HS-5 (cell line): Measurements from ENCODE around the gene WFIKKN2.

ENCODE experiments used
- DNase-seq: peaks from one replicate; pipeline ENCODE4 v3.0.0-alpha.2; 2012; ENCODE audit warnings: low read depth

Gene WFIKKN2

DNA sequence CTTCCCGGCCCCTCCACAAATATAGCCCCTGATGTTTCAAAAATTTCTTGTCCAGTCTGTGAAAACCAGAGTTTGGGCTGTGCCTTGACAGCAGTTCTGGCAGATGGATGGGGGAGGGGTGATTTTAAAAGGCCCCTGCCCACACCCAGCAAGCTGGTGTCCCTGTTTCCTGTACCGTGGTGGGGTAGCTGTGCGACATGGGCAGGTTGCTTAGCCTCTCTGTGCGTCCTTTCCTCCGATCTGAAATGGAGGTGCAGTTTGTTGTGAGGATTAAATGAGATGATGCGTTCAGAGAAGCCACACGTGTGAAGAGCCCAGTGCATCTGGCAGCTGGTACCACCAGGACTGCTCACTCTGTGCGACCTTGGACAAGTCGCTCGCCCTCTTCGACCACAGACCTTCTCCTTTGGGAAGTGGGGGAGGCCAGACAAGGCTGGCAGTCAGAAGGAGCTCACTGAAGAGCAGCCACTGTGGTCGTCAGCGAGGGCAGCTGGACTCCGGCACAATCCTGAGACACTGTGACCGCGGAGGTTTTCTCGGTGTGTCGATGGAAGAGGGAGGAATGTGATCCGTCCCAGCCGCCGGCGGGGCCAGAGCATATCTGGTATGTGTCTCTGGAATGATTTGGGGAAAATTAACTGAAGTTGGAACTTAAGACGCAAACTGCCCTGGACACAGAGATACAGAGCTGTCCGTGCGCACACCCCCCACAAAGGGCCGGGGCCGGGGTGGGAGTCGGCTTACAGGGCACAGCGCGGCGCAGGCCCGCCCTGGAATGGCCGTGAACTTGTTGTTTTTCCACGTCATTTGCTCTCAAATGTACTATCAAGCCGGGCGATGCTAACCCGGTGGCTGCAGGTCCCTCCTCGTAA, 721 bp upstream of the WFIKKN2 start:
- DNase-seq = no peak

- no peak for DNase-seq
These were observed 1.4 kb downstream of the WFIKKN2 start for GRCh38 chr17:50836826-50837225.

DNA sequence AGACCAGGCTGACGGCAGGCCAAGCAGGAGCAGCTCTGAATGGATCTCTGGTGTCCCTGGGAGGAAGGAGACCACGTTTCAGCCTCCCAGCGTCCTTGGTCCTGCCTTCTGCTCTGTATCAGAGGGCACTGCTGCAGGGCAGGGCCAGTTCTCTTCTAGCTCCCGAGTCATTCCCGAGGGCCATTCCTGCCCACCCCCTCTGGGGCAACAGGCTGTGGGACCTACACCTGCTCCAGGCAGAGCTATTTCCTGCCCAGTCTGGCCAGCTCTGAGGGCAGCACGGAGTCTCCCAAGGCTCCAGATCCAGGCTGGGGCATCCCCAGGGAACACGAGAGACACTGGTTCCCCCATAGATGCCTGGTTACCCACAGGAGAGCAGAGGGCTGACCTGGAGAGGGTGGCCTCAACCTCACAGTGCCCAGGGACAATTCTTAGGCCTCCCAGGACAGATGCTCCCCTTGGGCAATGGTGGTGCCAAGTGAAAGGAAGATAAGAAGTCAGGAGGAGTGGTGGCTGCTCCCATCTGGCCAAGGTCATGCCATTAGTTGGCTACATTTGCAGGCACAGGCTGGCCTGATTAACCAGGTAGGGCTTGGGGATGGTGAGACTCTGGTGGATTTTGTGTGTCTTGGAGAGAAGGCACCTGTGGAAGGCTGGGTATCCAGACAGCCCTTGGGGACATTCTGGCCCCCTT, 2.0 kb downstream of the WFIKKN2 start:
- no peak for DNase-seq

DNA sequence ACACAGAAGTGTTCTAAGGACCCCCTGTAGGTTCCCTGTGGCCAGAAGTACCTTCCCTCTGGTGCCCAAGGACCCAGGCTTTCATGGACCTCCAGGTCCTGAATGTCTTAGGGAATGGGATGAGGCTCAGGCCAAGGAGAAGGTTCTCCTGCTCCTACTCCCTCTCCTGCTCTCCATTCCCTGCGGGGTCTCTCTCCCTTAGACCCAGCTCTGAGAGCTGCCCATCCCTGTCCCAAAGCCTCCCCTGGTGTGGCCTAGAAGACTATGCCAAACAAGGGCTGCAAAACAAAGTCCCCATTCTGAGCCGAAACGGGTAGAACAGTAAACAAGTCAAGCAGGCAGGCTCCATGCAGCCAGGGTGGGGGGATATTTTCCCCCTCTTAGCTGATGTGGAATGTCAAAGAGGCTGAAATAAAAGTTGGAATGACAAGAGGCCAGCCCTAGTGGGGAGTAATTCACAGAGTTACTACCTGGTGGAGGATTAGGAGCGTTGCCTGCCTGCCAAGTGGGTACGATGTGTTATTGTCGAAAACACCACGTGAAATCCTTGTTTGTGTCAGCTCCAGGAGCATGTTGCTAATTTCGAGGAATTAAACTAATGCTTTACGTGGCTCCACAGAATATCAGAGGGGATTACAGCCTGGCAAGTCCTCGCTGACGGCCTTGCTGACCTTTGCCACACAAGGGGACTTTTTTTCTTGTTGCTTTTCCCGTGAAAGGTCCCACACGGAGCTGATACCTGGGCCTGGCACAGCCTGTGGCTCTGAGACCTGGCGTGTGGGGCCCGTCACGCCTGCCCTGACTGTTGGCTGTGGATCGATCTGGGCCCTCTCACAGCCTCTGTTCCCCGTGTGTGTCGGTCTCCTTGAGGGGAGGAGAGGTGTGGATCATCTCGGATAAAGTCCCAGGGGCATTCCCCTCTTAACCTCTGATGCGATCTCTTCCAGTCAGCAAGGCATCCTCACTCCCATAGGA, 2.9 kb downstream of the WFIKKN2 start:
- DNase-seq = no peak

DNA sequence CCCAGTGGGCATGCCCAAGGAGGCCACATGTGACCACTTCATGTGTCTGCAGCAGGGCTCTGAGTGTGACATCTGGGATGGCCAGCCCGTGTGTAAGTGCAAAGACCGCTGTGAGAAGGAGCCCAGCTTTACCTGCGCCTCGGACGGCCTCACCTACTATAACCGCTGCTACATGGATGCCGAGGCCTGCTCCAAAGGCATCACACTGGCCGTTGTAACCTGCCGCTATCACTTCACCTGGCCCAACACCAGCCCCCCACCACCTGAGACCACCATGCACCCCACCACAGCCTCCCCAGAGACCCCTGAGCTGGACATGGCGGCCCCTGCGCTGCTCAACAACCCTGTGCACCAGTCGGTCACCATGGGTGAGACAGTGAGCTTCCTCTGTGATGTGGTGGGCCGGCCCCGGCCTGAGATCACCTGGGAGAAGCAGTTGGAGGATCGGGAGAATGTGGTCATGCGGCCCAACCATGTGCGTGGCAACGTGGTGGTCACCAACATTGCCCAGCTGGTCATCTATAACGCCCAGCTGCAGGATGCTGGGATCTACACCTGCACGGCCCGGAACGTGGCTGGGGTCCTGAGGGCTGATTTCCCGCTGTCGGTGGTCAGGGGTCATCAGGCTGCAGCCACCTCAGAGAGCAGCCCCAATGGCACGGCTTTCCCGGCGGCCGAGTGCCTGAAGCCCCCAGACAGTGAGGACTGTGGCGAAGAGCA, 4.4 kb downstream of the WFIKKN2 start:
- DNase-seq = no peak

- no peak for DNase-seq
These were observed 5.0 kb downstream of the WFIKKN2 start for GRCh38 chr17:50840311-50840851.

- no peak for DNase-seq
These were observed 6.0 kb downstream of the WFIKKN2 start for GRCh38 chr17:50841277-50841948.

DNA sequence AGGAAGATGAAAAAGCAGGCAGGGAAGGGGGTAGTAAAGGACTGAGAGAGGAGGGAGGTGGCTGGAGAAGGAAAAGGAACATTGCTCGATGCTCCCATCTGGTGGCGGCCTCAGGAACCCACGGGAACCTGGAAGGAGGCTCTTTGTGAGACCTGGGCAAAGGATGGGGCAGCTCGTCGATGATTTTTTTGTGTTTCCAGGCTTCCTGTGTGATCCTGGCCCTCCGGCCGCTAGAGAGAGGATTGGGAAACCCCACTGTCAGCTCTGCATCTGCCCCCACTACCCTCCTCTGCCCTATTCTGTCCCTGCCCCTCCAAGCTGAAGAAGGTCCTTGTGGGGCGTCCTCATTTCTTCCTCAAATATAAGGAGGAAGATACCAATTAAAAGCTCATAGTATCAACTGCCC, 6.6 kb downstream of the WFIKKN2 start:
- no peak for DNase-seq

- no peak for DNase-seq
These were observed 7.2 kb downstream of the WFIKKN2 start for GRCh38 chr17:50842506-50843149.

- DNase-seq = no peak
These were observed 7.9 kb downstream of the WFIKKN2 start for GRCh38 chr17:50843150-50843905.

DNA sequence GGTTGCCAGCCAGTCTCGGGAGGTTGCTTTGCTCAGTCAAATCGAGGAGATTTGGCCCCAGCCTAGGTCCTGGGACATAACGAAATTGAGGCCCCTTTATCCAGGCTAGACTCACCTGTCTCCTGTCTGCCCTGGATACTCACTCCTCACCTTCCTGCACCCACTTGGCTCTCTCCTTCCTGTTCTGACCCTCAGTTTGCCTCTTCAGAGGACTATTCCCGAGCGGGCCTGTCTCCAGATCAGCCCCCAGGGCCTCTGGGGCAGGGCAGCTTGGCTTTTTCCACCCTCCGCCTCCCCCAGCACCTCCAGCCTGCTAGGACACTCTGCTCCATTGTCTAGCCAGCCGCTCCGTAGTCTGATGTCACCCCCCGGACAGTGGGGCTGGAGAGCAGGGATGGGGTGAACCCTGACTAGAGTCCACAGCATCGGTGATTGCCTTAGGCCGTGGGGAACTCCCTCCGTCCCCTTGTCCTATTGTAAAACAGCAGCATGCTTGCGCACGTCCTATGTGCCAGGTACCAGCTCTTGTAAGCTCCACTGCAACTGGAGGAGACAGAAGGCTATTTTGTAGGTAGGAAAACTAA, 8.8 kb downstream of the WFIKKN2 start:
- DNase-seq = no peak

- DNase-seq = no peak
These were observed 10.1 kb downstream of the WFIKKN2 start for GRCh38 chr17:50845240-50846147.

DNA sequence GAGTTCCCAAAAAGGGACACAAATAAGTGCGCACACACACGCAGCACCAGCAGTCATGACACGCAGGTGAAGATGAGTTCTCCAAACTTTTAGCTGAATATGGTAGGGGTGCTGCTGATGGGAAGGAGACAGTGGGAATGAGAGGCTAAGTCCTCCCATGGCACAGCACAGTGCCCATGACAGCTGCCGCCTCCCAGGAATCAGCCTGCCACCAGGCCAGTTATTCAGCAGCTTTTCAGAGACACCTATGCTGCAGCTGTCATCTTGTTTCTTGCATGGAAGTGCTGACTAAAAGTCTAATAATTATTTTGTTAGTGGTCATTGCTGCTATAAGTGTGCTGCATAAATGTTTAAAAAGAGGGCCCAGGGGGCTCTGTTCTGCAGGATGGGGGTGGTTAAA, 12.2 kb downstream of the WFIKKN2 start:
- no peak for DNase-seq

- no peak for DNase-seq
These were observed 12.7 kb downstream of the WFIKKN2 start for GRCh38 chr17:50848039-50848438.

- DNase-seq = no peak
These were observed 13.3 kb downstream of the WFIKKN2 start for GRCh38 chr17:50848711-50849110.

DNA sequence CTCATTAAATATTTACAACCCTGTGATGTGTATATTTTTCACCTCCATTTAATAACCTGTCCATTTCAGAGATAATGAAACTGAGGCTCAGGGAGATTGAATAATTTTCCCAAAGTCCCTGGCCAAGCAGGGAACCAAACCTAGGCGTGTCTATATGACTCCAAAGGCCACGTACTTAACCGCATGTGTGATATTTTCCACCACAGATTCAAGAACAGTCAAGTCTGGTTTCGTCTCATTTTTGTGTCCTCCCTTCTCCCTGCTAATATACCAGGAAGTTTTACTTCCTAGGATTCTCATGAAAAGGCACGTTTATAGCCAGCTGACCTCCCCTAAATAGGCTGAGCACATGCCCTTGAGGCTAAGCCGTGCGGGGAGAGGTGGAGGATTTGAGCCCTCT, 15.3 kb downstream of the WFIKKN2 start:
- no peak for DNase-seq

DNA sequence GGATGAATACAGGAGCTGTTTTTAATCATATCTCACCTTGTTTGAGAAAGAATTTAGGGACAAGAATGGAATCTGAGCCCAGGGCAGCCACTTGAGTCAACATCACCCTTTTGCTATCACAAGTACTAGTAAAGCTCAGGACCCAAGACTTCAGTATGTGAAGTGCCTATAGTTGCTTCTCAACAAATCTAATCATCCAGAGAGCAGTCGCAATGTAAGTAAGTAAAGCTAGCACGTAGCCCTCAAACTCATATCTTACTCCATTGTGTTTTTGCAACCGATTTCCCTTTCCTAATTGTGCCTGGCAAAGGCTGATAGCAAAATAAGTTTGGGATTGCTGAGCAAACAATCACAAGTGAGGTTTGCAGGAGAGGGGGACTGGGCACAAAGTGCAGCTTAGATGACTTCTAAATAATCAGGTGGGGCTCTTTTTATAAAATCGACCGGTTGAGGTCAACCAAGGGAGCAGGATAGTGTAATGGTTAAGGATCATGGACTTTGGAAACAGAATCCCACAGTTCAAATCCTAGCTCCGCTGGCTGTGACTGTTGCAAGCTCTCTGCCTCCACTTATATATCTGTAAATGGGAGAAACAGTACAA, 17.7 kb downstream of the WFIKKN2 start:
- no peak for DNase-seq

- DNase-seq = no peak
These were observed 18.4 kb downstream of the WFIKKN2 start for GRCh38 chr17:50853781-50854180.
